Adrenal gland (tissue), 5 donors: ENCODE results near the gene GRIA3.

ENCODE experiments used
- POLR2A ChIP-seq, 2 donors: fragments of 450-650 bp; IDR thresholded peaks; one replicate each; pipeline ENCODE4 v1.6.1; 2017; ENCODE audit warnings: antibody characterized with exemption in 2 of 2, mild to moderate bottlenecking in 2 of 2, moderate library complexity in 1 of 2
- TF ChIP-seq, protein P1 (sequence below), 6 experiments: fragments of 450-650 bp in 4 of 6; fragments of 200-600 bp in 2 of 6; sonication (generic) in 1 of 6; IDR thresholded peaks; 1 replicate in 5 of 6; 2 replicates in 1 of 6; pipeline versions ENCODE4 v1.5.1 to v1.8.0; 2016 to 2021; ENCODE audit warnings: antibody characterized with exemption in 6 of 6, mild to moderate bottlenecking in 2 of 6, moderate library complexity in 1 of 6
- donor health status: DM: no; HTN: no; CAD: no.

GRCh38 chrX:123499787-123500186 is 315.7 kb downstream of the GRIA3 start:
- TF ChIP-seq POLR2A (IDR thresholded peaks at IDR 0.05), result no peak
- TF ChIP-seq, protein P1, sequence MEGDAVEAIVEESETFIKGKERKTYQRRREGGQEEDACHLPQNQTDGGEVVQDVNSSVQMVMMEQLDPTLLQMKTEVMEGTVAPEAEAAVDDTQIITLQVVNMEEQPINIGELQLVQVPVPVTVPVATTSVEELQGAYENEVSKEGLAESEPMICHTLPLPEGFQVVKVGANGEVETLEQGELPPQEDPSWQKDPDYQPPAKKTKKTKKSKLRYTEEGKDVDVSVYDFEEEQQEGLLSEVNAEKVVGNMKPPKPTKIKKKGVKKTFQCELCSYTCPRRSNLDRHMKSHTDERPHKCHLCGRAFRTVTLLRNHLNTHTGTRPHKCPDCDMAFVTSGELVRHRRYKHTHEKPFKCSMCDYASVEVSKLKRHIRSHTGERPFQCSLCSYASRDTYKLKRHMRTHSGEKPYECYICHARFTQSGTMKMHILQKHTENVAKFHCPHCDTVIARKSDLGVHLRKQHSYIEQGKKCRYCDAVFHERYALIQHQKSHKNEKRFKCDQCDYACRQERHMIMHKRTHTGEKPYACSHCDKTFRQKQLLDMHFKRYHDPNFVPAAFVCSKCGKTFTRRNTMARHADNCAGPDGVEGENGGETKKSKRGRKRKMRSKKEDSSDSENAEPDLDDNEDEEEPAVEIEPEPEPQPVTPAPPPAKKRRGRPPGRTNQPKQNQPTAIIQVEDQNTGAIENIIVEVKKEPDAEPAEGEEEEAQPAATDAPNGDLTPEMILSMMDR (IDR thresholded peaks at IDR 0.05), result no peak
